GM21529 (cell line): Measurements from ENCODE around the gene ASCL3.
A peak's percentile ranks its signal among the peaks of the same experiment; 100 is the strongest.
"Not testable (repeated sequence)": the region's sequence is repeated elsewhere in the genome, so short reads cannot be mapped to it uniquely, and the experiment has no call there.

ENCODE experiments used
- ATAC-seq: cut with Tn5 transposase; IDR thresholded peaks from one replicate; pipeline ENCODE4 v1.9.1; 2021; ENCODE audit not compliant: unreplicated experiment

The ASCL3 gene

GRCh38 chr11:8948886-8949285, 6.1 kb upstream of the ASCL3 start:
- no peak for ATAC-seq

GRCh38 chr11:8947230-8947943, 4.6 kb upstream of the ASCL3 start:
- no peak for ATAC-seq

GRCh38 chr11:8941341-8942103, 1.3 kb downstream of the ASCL3 start:
- no peak for ATAC-seq

- ATAC-seq: no peak
Measured at GRCh38 chr11:8937659-8938058, 5.2 kb downstream of the ASCL3 start.

- ATAC-seq: peak; percentile 56
Measured at GRCh38 chr11:8937159-8937558, 5.7 kb downstream of the ASCL3 start.

- ATAC-seq: not testable (repeated sequence)
Measured at GRCh38 chr11:8935789-8936188, 7.0 kb downstream of the ASCL3 start.

- no peak for ATAC-seq
Measured at GRCh38 chr11:8934742-8935488, 7.9 kb downstream of the ASCL3 start.

GRCh38 chr11:8933931-8934330, 8.9 kb downstream of the ASCL3 start:
- ATAC-seq: no peak

- ATAC-seq: no peak
Measured at GRCh38 chr11:8932564-8933180, 10.1 kb downstream of the ASCL3 start, which contains the start of gene C11orf16. C11orf16 (minus strand) TSS chr11:8932947; CDS start chr11:8932308, 639 bp downstream.

GRCh38 chr11:8930456-8931175, 12.2 kb downstream of the ASCL3 start:
- ATAC-seq: no peak

GRCh38 chr11:8928981-8929615, 13.7 kb downstream of the ASCL3 start:
- ATAC-seq: no peak

GRCh38 chr11:8928205-8928604, 14.6 kb downstream of the ASCL3 start:
- ATAC-seq: no peak

- ATAC-seq: no peak
Measured at GRCh38 chr11:8927233-8927632, 15.6 kb downstream of the ASCL3 start.

- no peak for ATAC-seq
Measured at GRCh38 chr11:8926236-8926635, 16.6 kb downstream of the ASCL3 start.

- no peak for ATAC-seq
Measured at GRCh38 chr11:8925711-8926110, 17.1 kb downstream of the ASCL3 start.

- no peak for ATAC-seq
Measured at GRCh38 chr11:8922691-8923090, 20.1 kb downstream of the ASCL3 start.

GRCh38 chr11:8917157-8917825, 25.5 kb downstream of the ASCL3 start:
- ATAC-seq: no peak

- no peak for ATAC-seq
Measured at GRCh38 chr11:8914661-8915018, 28.2 kb downstream of the ASCL3 start.

- no peak for ATAC-seq
Measured at GRCh38 chr11:8913961-8914660, 28.7 kb downstream of the ASCL3 start.
